ENCODE measurements around the gene PACS2. TPM values are rescaled to one million over a fixed set of nuclear protein-coding genes. Genes with fewer than 3 reads are reported as not detected.

The PACS2 gene
- total RNA-seq, 1 experiment from 2014 or later = 72.5 TPM

- no peak overlapping the region for H2BK5ac ChIP-seq (ENCODE audit: insufficient read length, low read length)
- H4K5ac ChIP-seq (ENCODE audit: insufficient read length, low read depth, low read length) = no peak overlapping the region
- peaks cover 43 to 56% of the 10 kb centered on the region in 2 experiments for H3K4me1 Mint-ChIP-seq
- H3K27ac Mint-ChIP-seq = peak overlapping the region; percentile 1 to 37 (median 17); a peak in 4 of 7 replicates
- no peak overlapping the region for H2BK120ac ChIP-seq (ENCODE audit: low read depth, low read length, poor library complexity, severe bottlenecking)
- no peak overlapping the region for H3K56ac ChIP-seq (ENCODE audit: insufficient read length, low read depth, low read length)
- H4K20me1 ChIP-seq (ENCODE audit: control insufficient read depth, insufficient read depth, insufficient read length) = no peaks in the 10 kb centered on the region
- no peak overlapping the region for H2AFZ ChIP-seq (ENCODE audit: low read length)
- no peak overlapping the region for H3K27ac ChIP-seq (ENCODE audit: insufficient read length, low read depth, low read length)
- peaks cover 19% of the 10 kb centered on the region; the same call in 1 of the 2 replicates for H3K79me2 ChIP-seq (ENCODE audit: insufficient read depth, low read length)
- H3K79me1 ChIP-seq (ENCODE audit: insufficient read depth, low read depth, low read length, poor library complexity, severe bottlenecking) = peaks cover 14% of the 10 kb centered on the region
- H3K9me3 Mint-ChIP-seq = peaks cover 0 to 2% of the 10 kb centered on the region in 2 experiments; a peak in 1 of 5 replicates
- no peaks in the 10 kb centered on the region for H3K27me3 Mint-ChIP-seq (ENCODE audit: low read depth)
- no peak overlapping the region for H3K23ac ChIP-seq (ENCODE audit: insufficient read length, low read depth, low read length)
- H3K23me2 ChIP-seq (ENCODE audit: insufficient read length, low read depth, low read length, poor library complexity, severe bottlenecking) = no peaks in the 10 kb centered on the region
- H4K91ac ChIP-seq (ENCODE audit: insufficient read length, low read depth, low read length) = peak overlapping the region; percentile 56
- H3K36me3 Mint-ChIP-seq (ENCODE audit: insufficient read depth in 1 of 3, low read depth in 3 of 3) = peaks cover 0 to 9% (median 2%) of the 10 kb centered on the region in 3 experiments; a peak in 5 of 7 replicates
- no peak overlapping the region for H3K4me2 ChIP-seq (ENCODE audit: insufficient read depth, insufficient read length, low read length)
- no peak overlapping the region for H2BK20ac ChIP-seq (ENCODE audit: low read depth, low read length, poor library complexity, severe bottlenecking)
- no peak overlapping the region for H3K4me3 Mint-ChIP-seq
- no peak overlapping the region for H2BK15ac ChIP-seq (ENCODE audit: low read depth, low read length)
- no peak overlapping the region for H3K4ac ChIP-seq (ENCODE audit: low read depth, low read length)
- H3K9ac ChIP-seq (ENCODE audit: extremely low read depth, insufficient read length, low read length) = no peak overlapping the region
- DNase-seq = no peak
- no peak overlapping the region for H2BK12ac ChIP-seq (ENCODE audit: insufficient read length, low read depth, low read length)
- H3K18ac ChIP-seq (ENCODE audit: insufficient read length, low read depth, low read length) = no peak overlapping the region
- no peaks in the 10 kb centered on the region for H3K27me3 ChIP-seq (ENCODE audit: insufficient read depth, low read length)
- no peaks in the 10 kb centered on the region for H3K9me3 ChIP-seq (ENCODE audit: control insufficient read depth, low read depth, low read length)
- H2AK5ac ChIP-seq (ENCODE audit: insufficient read length, low read length) = no peak overlapping the region
- H3K14ac ChIP-seq (ENCODE audit: insufficient read depth, low read length) = peak overlapping the region; percentile 12; the same call in 1 of the 2 replicates
- peaks cover 9% of the 10 kb centered on the region; the same call in 1 of the 2 replicates for H3K4me1 ChIP-seq (ENCODE audit: insufficient read depth, low read length)
- TF ChIP-seq, protein P1, sequence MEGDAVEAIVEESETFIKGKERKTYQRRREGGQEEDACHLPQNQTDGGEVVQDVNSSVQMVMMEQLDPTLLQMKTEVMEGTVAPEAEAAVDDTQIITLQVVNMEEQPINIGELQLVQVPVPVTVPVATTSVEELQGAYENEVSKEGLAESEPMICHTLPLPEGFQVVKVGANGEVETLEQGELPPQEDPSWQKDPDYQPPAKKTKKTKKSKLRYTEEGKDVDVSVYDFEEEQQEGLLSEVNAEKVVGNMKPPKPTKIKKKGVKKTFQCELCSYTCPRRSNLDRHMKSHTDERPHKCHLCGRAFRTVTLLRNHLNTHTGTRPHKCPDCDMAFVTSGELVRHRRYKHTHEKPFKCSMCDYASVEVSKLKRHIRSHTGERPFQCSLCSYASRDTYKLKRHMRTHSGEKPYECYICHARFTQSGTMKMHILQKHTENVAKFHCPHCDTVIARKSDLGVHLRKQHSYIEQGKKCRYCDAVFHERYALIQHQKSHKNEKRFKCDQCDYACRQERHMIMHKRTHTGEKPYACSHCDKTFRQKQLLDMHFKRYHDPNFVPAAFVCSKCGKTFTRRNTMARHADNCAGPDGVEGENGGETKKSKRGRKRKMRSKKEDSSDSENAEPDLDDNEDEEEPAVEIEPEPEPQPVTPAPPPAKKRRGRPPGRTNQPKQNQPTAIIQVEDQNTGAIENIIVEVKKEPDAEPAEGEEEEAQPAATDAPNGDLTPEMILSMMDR (conservative IDR thresholded peaks at IDR 0.05) = no peak
- no peak overlapping the region for H4K8ac ChIP-seq (replicated peaks; ENCODE audit: insufficient read length, low read depth, low read length)
- no CpG with 5 or more reads among the region's 13 CpGs for WGBS (ENCODE audit: extremely low coverage, insufficient read length, low lambda C conversion rate)
- H3T11ph ChIP-seq (ENCODE audit: low read length) = no peak overlapping the region
Observed at GRCh38 chr14:105323663-105324062, 9.1 kb downstream of the PACS2 start.
